OCI-LY7 (cell line): Measurements from ENCODE around the gene ULK1. TPM values are rescaled to one million over a fixed set of nuclear protein-coding genes. Genes with fewer than 3 reads are reported as not detected.

Experiments used
- BruUV-seq: library from RNA; stranded (reverse); fragments of 400-500 nt; replicated peaks from 2 replicates; lab custom pipeline; 2021; lab: Mats Ljungman, UMichigan
- CTCF ChIA-PET: fragments of 300-600 bp; sonication (Branson Sonifier 250); formaldehyde crosslinking; loops from one replicate; lab custom pipeline; 2022; ENCODE audit warnings: antibody characterized with exemption; ENCODE audit not compliant: unreplicated experiment; lab: Charles Lee
- POLR2A ChIA-PET: fragments of 300-600 bp; sonication (Branson Sonifier 250); formaldehyde crosslinking; loops from one replicate; lab custom pipeline; 2022; ENCODE audit warnings: antibody characterized with exemption; lab: Charles Lee
- DNase-seq: peaks from one replicate; pipeline ENCODE4 v3.0.0-alpha.2; 2015; ENCODE audit warnings: low spot score
- H2AFZ ChIP-seq: fragments of 200-600 bp; sonication (generic), shearing (Covaris generic); 2 replicates; pipeline ENCODE4 v1.6.1; 2014; ENCODE audit warnings: mild to moderate bottlenecking, antibody characterized with exemption, low read length, moderate library complexity
- H3K27ac ChIP-seq: fragments of 200-600 bp; sonication (generic); 2 replicates; pipeline ENCODE4 v1.5.1; 2014; ENCODE audit warnings: mixed run types, low read depth, mild to moderate bottlenecking, moderate library complexity, low read length, inconsistent platforms; ENCODE audit not compliant: poor library complexity, severe bottlenecking
- H3K36me3 ChIP-seq: fragments of 200-600 bp; sonication (generic); 2 replicates; pipeline ENCODE4 v1.6.1; 2014; ENCODE audit warnings: mild to moderate bottlenecking, antibody characterized with exemption, low read length, moderate library complexity, mixed read lengths; ENCODE audit not compliant: insufficient read depth
- H3K4me1 ChIP-seq: fragments of 200-600 bp; sonication (generic); 2 replicates; pipeline ENCODE4 v1.5.1; 2014; ENCODE audit warnings: mild to moderate bottlenecking, low read length; ENCODE audit not compliant: insufficient read depth, poor library complexity, severe bottlenecking
- H3K4me2 ChIP-seq: fragments of 200-600 bp; sonication (generic); 2 replicates; pipeline ENCODE4 v1.6.1; 2014; ENCODE audit warnings: mild to moderate bottlenecking, low read length
- H3K4me3 ChIP-seq: fragments of 200-600 bp; sonication (generic); 2 replicates; pipeline ENCODE4 v1.5.1; 2014; ENCODE audit warnings: mild to moderate bottlenecking, low read depth, low read length; ENCODE audit not compliant: poor library complexity, severe bottlenecking
- H3K79me2 ChIP-seq: fragments of 200-600 bp; sonication (generic); 2 replicates; pipeline ENCODE4 v1.6.1; 2016; ENCODE audit warnings: low read depth, mild to moderate bottlenecking, low read length, moderate library complexity, mixed read lengths; ENCODE audit not compliant: insufficient read depth
- H3K9me2 ChIP-seq: fragments of 200-600 bp; sonication (generic); 2 replicates; pipeline ENCODE4 v1.6.1; 2016; ENCODE audit warnings: mild to moderate bottlenecking, low read length, mixed read lengths; ENCODE audit not compliant: insufficient read depth
- H3K9me3 ChIP-seq: fragments of 200-600 bp; sonication (generic); 2 replicates; pipeline ENCODE4 v1.6.1; 2014; ENCODE audit warnings: mild to moderate bottlenecking, mixed run types, low read length, mixed read lengths
- H4K20me1 ChIP-seq: fragments of 200-600 bp; sonication (generic); 2 replicates; pipeline ENCODE4 v1.6.1; 2014; ENCODE audit warnings: mild to moderate bottlenecking, antibody characterized with exemption, low read length, moderate library complexity, mixed read lengths; ENCODE audit not compliant: insufficient read depth
- EZH2phosphoT487 ChIP-seq: fragments of 200-600 bp; sonication (generic); IDR thresholded peaks from 2 replicates; pipeline ENCODE4 v1.6.1; 2018; ENCODE audit warnings: low read depth, borderline replicate concordance, mild to moderate bottlenecking, mixed run types, antibody characterized with exemption, low read length, moderate library complexity, mixed read lengths
- intact Hi-C: fragments of 100-400 bp; cut with micrococcal nuclease; formaldehyde crosslinking; loops from one replicate; pipeline ENCODE4 v1.10.0; 2022; ENCODE audit not compliant: unreplicated experiment
- total RNA-seq, 2 experiments: library from RNA; depleted of rRNA in 1 of 2; stranded (reverse); fragments of >200 nt in 1 of 2; shearing (Covaris generic) in 1 of 2; gene quantifications; 2 replicates each; pipeline ENCODE4 v1.2.3, GENCODE V29; 2014 to 2022
- TF ChIP-seq, protein P1 (sequence below): fragments of 200-600 bp; sonication (generic); conservative IDR thresholded peaks from 2 replicates; pipeline ENCODE4 v1.5.1; 2014; ENCODE audit warnings: mild to moderate bottlenecking, antibody characterized with exemption, low read length, moderate library complexity, mixed read lengths

Gene ULK1
- total RNA-seq, 2 experiments from 2014 or later, result 4.3 to 15.5 TPM

DNA sequence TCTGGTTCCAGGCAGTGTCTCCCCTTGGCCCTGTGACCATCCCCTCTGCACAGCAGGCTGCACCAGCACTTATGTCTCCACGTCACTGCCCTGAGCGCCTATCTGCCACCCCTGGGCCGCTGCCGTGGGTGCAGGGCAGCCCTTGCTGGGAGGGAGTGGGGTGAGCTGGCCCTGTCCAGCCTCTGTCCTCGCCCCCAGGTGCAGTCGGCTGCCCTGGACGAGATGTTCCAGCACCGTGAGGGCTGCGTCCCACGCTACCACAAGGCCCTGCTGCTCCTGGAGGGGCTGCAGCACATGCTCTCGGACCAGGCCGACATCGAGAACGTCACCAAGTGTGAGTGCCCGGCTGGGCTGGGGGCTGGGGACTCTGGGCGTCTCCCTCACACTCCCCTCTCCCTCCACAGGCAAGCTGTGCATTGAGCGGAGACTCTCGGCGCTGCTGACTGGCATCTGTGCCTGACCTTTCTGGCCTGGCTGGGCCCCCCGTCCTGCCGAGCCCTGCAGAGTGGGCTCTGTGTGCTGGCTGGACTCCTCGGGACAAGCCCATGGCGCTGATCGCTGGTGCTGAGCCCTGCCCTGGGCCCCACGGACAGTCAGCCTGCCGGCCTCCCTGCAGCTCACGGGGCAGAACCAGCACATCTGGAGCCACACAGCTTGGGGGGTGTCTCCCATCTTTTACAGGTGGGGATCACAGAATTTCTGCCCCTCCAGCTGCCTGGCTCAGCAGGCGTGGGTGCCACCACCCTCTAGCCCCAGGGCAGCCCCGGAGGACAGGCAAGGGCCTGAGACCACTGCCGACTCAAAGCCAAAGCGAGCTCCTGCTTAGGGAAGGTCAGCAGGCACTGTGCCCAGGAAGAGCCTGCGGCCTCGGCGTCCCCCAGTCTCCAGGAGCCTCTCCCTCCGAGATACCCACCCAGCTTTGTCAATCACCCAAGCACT, 26.7 kb downstream of the ULK1 start:
- H3K9me2 ChIP-seq, result no peaks in the 10 kb centered on the region
- ChIA-PET POLR2A (interaction anchor here (0.9 kb wide), 1 partner anchor 619 kb away, joined by 3 read pairs; no protein-coding TSS in a partner anchor), CTCF (no interaction called here)
- peaks cover 25% of the 10 kb centered on the region for H3K4me1 ChIP-seq
- no TSS peak for BruUV-seq
- H4K20me1 ChIP-seq, result no peaks in the 10 kb centered on the region; the same call in 1 of the 2 replicates
- no peaks in the 10 kb centered on the region for H3K9me3 ChIP-seq
- no peak overlapping the region for H2AFZ ChIP-seq
- no peak for TF ChIP-seq EZH2phosphoT487
- TF ChIP-seq, protein P1, sequence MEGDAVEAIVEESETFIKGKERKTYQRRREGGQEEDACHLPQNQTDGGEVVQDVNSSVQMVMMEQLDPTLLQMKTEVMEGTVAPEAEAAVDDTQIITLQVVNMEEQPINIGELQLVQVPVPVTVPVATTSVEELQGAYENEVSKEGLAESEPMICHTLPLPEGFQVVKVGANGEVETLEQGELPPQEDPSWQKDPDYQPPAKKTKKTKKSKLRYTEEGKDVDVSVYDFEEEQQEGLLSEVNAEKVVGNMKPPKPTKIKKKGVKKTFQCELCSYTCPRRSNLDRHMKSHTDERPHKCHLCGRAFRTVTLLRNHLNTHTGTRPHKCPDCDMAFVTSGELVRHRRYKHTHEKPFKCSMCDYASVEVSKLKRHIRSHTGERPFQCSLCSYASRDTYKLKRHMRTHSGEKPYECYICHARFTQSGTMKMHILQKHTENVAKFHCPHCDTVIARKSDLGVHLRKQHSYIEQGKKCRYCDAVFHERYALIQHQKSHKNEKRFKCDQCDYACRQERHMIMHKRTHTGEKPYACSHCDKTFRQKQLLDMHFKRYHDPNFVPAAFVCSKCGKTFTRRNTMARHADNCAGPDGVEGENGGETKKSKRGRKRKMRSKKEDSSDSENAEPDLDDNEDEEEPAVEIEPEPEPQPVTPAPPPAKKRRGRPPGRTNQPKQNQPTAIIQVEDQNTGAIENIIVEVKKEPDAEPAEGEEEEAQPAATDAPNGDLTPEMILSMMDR, result no peak
- intact Hi-C loops, result loop anchor here (10.0 kb wide), 1 partner anchor 144 kb away; no protein-coding TSS in a partner anchor
- H3K27ac ChIP-seq, result no peak overlapping the region
- DNase-seq, result no peak
- H3K36me3 ChIP-seq, result no peaks in the 10 kb centered on the region
- no peak overlapping the region for H3K4me3 ChIP-seq
- no peaks in the 10 kb centered on the region for H3K79me2 ChIP-seq
- no peak overlapping the region for H3K4me2 ChIP-seq

DNA sequence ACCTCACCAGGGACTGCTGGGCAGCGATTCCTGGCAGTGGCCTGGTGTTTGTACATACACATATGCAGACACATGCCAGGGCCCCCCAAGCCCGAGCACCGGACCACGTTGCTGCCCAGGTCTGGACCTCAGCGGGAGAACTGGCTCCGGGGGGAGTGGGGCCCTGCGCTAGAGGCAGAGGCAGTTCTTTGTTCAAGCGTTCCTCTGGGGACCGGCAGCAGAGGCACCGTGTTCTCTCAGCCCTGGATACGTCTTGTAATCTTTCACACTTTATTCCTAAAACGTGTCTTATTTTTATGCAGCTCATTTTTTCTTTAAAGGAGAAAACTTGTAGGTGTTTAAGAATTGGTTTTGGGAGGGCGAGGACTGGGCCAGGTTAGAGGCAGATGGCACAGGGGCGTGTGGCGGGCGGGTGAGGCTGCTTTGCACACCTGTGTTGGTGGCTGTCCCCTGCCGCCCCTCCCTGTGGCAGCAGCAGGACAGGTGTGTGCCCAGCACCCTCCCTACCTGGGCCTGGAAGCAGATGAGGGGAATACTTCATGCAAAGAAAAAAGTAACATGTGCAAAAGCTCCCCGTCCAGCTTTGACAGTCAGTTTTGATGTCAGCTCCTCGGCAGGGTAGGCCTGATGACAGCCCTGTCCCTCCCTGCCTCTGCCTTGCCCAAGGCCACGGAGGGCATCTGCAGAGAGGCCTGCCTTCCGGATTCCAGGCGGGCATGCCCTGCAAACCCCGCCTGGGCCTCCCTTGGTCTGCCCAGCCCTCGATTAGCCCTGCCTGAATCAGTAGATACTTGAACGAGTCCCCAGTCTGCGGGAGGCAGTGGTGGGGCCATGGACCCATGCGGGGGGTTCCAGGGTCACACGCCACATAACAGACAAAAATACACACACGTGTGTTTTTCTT, 27.7 kb downstream of the ULK1 start:
- Histone ChIP-seq H3K4me3 (no peak overlapping the region), H3K36me3 (no peaks in the 10 kb centered on the region), H3K4me2 (no peak overlapping the region), H3K4me1 (peaks cover 25% of the 10 kb centered on the region), H3K27ac (no peak overlapping the region), H3K9me2 (no peaks in the 10 kb centered on the region), H2AFZ (no peak overlapping the region), H4K20me1 (no peaks in the 10 kb centered on the region; the same call in 1 of the 2 replicates), H3K9me3 (no peaks in the 10 kb centered on the region), H3K79me2 (no peaks in the 10 kb centered on the region)
- TF ChIP-seq, protein P1, result no peak
- TF ChIP-seq EZH2phosphoT487, result no peak
- no TSS peak for BruUV-seq
- CTCF ChIA-PET, result no interaction called here
- intact Hi-C loops, result loop anchor here (10.0 kb wide), 1 partner anchor 143 kb away; no protein-coding TSS in a partner anchor
- POLR2A ChIA-PET, result no interaction called here
- DNase-seq, result no peak
